ENCODE data around the gene USP24. TPM values are rescaled to one million over a fixed set of nuclear protein-coding genes. Genes with fewer than 3 reads are reported as not detected.

Gene USP24
- total and polyA plus RNA-seq, 10 of the 15 experiments (the other 5 are each of a cell fraction or from before 2014, with no cell fraction given): 4.6 to 36.5 (median 25.3) TPM

DNA sequence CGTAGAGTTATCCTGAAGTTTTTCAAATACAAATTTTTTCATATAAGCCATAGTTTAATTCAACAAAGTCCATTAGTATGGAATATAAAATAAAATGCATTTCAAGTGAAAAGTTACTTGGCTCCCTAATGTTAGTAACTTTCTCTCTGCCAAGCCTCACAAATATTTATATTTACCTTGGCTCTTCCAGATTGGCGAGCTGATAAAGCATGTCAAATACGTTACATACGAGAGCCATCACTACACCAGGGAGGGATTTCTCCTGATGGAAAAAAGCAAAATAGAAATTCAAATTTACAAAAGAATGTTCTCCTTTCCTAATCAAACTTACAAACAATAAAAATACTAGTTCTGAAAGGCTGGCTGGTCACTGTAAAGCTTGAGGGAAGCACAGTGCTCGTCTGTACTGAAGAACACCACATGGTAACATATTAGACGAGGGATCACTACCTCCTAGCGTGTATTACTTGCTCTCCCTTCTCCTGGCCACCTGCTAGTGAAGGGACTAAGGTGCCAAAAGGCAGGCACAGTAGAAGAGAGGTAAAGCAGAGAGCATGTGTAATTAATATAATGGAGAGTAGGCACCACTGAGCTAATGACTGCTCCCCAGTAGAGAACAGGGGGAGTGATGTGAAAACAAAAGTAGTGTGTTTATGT lies 80.9 kb downstream of the USP24 start:
- ChIA-PET RAD21 (ENCODE audit: unreplicated experiment) (no interaction called here), SMC1A (ENCODE audit: uncharacterized antibody, unreplicated experiment) (no interaction called here), CTCF (interaction anchor here (1.4 to 12.4 kb wide), 2 partner anchors 146 to 204 kb away, joined by 3 to 230 read pairs; no protein-coding TSS in a partner anchor), POLR2A (no interaction called here)
- Histone ChIP-seq H3K4me3 (no peak overlapping the region), H3K27me3 (replicated peaks in 1 of 2; ENCODE audit: control insufficient read depth in 2 of 2, insufficient read depth in 2 of 2, low read length in 1 of 2) (no peaks in the 10 kb centered on the region), H3K4me1 (ENCODE audit: control insufficient read depth, insufficient read depth, low read length) (peaks cover 5% of the 10 kb centered on the region; the same call in 1 of the 2 replicates), H3K4me2 (ENCODE audit: control insufficient read depth, insufficient read depth) (no peak overlapping the region), H2AFZ (ENCODE audit: control insufficient read depth, low read depth, low read length) (no peak overlapping the region), H3K27ac (ENCODE audit: control insufficient read depth, insufficient read depth) (no peak overlapping the region), H4K20me1 (ENCODE audit: control insufficient read depth, insufficient read depth) (no peaks in the 10 kb centered on the region), H3K9ac (ENCODE audit: control insufficient read depth, insufficient read depth, low read length) (no peak overlapping the region), H3K36me3 (ENCODE audit: control insufficient read depth in 2 of 2, insufficient read depth in 2 of 2, low read length in 1 of 2) (peaks cover 8 to 47% of the 10 kb centered on the region in 2 experiments), H3K9me3 (replicated peaks; ENCODE audit: control insufficient read depth, insufficient read depth, low read length) (no peaks in the 10 kb centered on the region; the same call in 2 of the 3 replicates), H3K79me2 (ENCODE audit: control insufficient read depth, insufficient read depth, low read length) (no peaks in the 10 kb centered on the region)
- in situ Hi-C loops (cut with MboI) (no loop called here), intact Hi-C loops (cut with micrococcal nuclease; ENCODE audit: unreplicated experiment) (no loop called here)
- FAIRE-seq (no peak), DNase-seq (ENCODE audit: low read depth, low spot score) (no peak), ATAC-seq (no peak)
- no TSS peak for BruUV-seq (replicated peaks)
- 92% methylated on average over 7 of the region's 7 CpGs for WGBS (ENCODE audit: insufficient coverage, insufficient replicate concordance, low lambda C conversion rate, missing lambda C conversion rate)
- TF ChIP-seq, protein P1, sequence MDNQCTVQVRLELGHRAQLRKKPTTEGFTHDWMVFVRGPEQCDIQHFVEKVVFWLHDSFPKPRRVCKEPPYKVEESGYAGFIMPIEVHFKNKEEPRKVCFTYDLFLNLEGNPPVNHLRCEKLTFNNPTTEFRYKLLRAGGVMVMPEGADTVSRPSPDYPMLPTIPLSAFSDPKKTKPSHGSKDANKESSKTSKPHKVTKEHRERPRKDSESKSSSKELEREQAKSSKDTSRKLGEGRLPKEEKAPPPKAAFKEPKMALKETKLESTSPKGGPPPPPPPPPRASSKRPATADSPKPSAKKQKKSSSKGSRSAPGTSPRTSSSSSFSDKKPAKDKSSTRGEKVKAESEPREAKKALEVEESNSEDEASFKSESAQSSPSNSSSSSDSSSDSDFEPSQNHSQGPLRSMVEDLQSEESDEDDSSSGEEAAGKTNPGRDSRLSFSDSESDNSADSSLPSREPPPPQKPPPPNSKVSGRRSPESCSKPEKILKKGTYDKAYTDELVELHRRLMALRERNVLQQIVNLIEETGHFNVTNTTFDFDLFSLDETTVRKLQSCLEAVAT (IDR thresholded peaks at IDR 0.05): no peak
- TF ChIP-seq PAX8 (IDR thresholded peaks at IDR 0.05): no peak
- TF ChIP-seq BACH1 (IDR thresholded peaks at IDR 0.05; ENCODE audit: borderline replicate concordance): no peak
- no peak for TF ChIP-seq IKZF1 (conservative IDR thresholded peaks at IDR 0.05)
- no peak for TF ChIP-seq CBX3 (IDR thresholded peaks at IDR 0.05; ENCODE audit: borderline replicate concordance, low read depth)
- no peak for TF ChIP-seq RFX5 (IDR thresholded peaks at IDR 0.05; ENCODE audit: low read depth, low read length)
- TF ChIP-seq SIN3A (IDR thresholded peaks at IDR 0.05; ENCODE audit: low read depth, low read length): no peak
- no peak for TF ChIP-seq IKZF2 (IDR thresholded peaks at IDR 0.05)
- no peak for TF ChIP-seq TARDBP (IDR thresholded peaks at IDR 0.05; ENCODE audit: borderline replicate concordance)
- no peak for TF ChIP-seq HDGF (IDR thresholded peaks at IDR 0.05)
- TF ChIP-seq STAT1 (conservative IDR thresholded peaks at IDR 0.05): no peak
- no peak for TF ChIP-seq SMAD1 (IDR thresholded peaks at IDR 0.05; ENCODE audit: low read depth, partially characterized antibody)
- TF ChIP-seq, protein P2, sequence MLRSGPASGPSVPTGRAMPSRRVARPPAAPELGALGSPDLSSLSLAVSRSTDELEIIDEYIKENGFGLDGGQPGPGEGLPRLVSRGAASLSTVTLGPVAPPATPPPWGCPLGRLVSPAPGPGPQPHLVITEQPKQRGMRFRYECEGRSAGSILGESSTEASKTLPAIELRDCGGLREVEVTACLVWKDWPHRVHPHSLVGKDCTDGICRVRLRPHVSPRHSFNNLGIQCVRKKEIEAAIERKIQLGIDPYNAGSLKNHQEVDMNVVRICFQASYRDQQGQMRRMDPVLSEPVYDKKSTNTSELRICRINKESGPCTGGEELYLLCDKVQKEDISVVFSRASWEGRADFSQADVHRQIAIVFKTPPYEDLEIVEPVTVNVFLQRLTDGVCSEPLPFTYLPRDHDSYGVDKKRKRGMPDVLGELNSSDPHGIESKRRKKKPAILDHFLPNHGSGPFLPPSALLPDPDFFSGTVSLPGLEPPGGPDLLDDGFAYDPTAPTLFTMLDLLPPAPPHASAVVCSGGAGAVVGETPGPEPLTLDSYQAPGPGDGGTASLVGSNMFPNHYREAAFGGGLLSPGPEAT (IDR thresholded peaks at IDR 0.05; ENCODE audit: low read depth): no peak
- TF ChIP-seq RB1 (IDR thresholded peaks at IDR 0.05; ENCODE audit: borderline replicate concordance): no peak
- no peak for TF ChIP-seq ZBTB4 (CRISPR knock-in tag; IDR thresholded peaks at IDR 0.05)

Measured in GM12878 (cell line).